Measurements from ENCODE around the gene HBEGF. TPM values are rescaled to one million over a fixed set of nuclear protein-coding genes. Genes with fewer than 3 reads are reported as not detected.

The HBEGF gene
- total RNA-seq, 1 donor from 2014 or later = 2.4 TPM

- H3K27me3 ChIP-seq = peaks cover 9% of the 10 kb centered on the region
- no peak overlapping the region for H3K4me2 ChIP-seq
- no peaks in the 10 kb centered on the region for H3K79me2 ChIP-seq (ENCODE audit: low read depth)
- Mint-ChIP-seq H3K4me1 (peaks cover 10% of the 10 kb centered on the region), H3K27ac (no peak overlapping the region), H3K4me3 (no peak overlapping the region), H3K36me3 (no peaks in the 10 kb centered on the region), H3K9me3 (no peaks in the 10 kb centered on the region), H3K27me3 (ENCODE audit: insufficient read depth, low read depth) (no peaks in the 10 kb centered on the region)
- H3K9me3 ChIP-seq (ENCODE audit: low read depth) = no peaks in the 10 kb centered on the region
- H3K27ac ChIP-seq = no peak overlapping the region
- H3K4me1 ChIP-seq = peaks cover 16% of the 10 kb centered on the region
- DNase-seq (ENCODE audit: low spot score) = no peak
- no peak overlapping the region for H3K9ac ChIP-seq
- peaks cover 11% of the 10 kb centered on the region for H3F3A ChIP-seq (ENCODE audit: low read depth)
- no peak overlapping the region for H3K4me3 ChIP-seq
- TF ChIP-seq, protein P1, sequence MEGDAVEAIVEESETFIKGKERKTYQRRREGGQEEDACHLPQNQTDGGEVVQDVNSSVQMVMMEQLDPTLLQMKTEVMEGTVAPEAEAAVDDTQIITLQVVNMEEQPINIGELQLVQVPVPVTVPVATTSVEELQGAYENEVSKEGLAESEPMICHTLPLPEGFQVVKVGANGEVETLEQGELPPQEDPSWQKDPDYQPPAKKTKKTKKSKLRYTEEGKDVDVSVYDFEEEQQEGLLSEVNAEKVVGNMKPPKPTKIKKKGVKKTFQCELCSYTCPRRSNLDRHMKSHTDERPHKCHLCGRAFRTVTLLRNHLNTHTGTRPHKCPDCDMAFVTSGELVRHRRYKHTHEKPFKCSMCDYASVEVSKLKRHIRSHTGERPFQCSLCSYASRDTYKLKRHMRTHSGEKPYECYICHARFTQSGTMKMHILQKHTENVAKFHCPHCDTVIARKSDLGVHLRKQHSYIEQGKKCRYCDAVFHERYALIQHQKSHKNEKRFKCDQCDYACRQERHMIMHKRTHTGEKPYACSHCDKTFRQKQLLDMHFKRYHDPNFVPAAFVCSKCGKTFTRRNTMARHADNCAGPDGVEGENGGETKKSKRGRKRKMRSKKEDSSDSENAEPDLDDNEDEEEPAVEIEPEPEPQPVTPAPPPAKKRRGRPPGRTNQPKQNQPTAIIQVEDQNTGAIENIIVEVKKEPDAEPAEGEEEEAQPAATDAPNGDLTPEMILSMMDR (IDR thresholded peaks at IDR 0.05) = no peak
- no peak for TF ChIP-seq EZH2phosphoT487 (IDR thresholded peaks at IDR 0.05)
- no peak for TF ChIP-seq EZH2 (IDR thresholded peaks at IDR 0.05)
- no peaks in the 10 kb centered on the region for H3K36me3 ChIP-seq
- H4K20me1 ChIP-seq (ENCODE audit: low read depth) = no peaks in the 10 kb centered on the region
- no peak overlapping the region for H2AFZ ChIP-seq (replicated peaks)
Observed at GRCh38 chr5:140362311-140362710, 15.9 kb upstream of the HBEGF start.

GRCh38 chr5:140361901-140362300, 15.5 kb upstream of the HBEGF start:
- Histone ChIP-seq H3K4me3 (no peak overlapping the region), H3K4me2 (no peak overlapping the region), H2AFZ (replicated peaks) (no peak overlapping the region), H3K36me3 (no peaks in the 10 kb centered on the region), H3K27me3 (peaks cover 9% of the 10 kb centered on the region), H4K20me1 (ENCODE audit: low read depth) (no peaks in the 10 kb centered on the region), H3K27ac (no peak overlapping the region), H3K9ac (no peak overlapping the region), H3F3A (ENCODE audit: low read depth) (peaks cover 11% of the 10 kb centered on the region), H3K79me2 (ENCODE audit: low read depth) (no peaks in the 10 kb centered on the region), H3K4me1 (peaks cover 16% of the 10 kb centered on the region), H3K9me3 (ENCODE audit: low read depth) (no peaks in the 10 kb centered on the region)
- no peak for TF ChIP-seq EZH2 (IDR thresholded peaks at IDR 0.05)
- no peak for TF ChIP-seq EZH2phosphoT487 (IDR thresholded peaks at IDR 0.05)
- TF ChIP-seq, protein P1 (IDR thresholded peaks at IDR 0.05) = no peak
- Mint-ChIP-seq H3K4me1 (peaks cover 10% of the 10 kb centered on the region), H3K9me3 (no peaks in the 10 kb centered on the region), H3K4me3 (no peak overlapping the region), H3K27me3 (ENCODE audit: insufficient read depth, low read depth) (peaks cover 1% of the 10 kb centered on the region), H3K36me3 (no peaks in the 10 kb centered on the region), H3K27ac (no peak overlapping the region)
- DNase-seq (ENCODE audit: low spot score) = no peak

DNA sequence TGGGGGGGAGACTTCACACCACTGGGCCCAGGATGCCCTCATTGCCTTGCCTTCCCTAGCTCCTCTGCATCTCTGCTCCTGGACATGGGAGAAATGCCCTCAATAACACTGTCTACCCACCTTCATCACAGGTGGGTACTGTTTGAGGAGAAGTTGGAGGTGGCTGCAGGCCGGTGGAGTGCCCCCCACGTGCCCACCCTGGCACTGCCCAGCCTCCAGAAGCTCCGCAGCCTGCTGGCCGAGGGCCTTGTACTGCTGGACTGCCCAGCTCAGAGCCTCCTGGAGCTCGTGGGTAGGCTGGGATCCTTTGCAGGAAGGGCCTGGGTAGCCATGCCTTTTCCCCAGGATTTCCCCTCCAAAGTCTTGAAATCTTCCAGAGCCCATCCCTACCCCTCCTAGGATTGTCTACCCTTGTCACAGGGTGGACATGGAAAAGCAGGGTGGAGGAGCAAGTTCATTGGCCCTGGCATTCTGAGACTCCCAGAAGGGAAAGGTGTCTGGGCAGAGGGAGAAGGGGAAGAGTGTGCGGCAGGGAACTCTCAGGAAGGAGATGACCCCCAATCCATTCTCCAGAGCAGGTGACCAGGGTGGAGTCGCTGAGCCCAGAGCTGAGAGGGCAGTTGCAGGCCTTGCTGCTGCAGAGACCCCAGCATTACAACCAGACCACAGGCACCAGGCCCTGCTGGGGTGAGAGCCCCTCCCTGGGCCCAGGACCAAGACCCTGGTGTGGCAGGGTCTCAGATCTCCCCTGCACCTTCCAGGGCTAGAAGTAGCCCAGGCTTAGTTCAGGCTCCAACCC, 14.5 kb upstream of the HBEGF start:
- Histone ChIP-seq H3K79me2 (ENCODE audit: low read depth) (no peaks in the 10 kb centered on the region), H3K27me3 (peaks cover 9% of the 10 kb centered on the region), H3K9ac (no peak overlapping the region), H4K20me1 (ENCODE audit: low read depth) (no peaks in the 10 kb centered on the region), H3K27ac (no peak overlapping the region), H3K9me3 (ENCODE audit: low read depth) (no peaks in the 10 kb centered on the region), H3K4me1 (peaks cover 16% of the 10 kb centered on the region), H3F3A (ENCODE audit: low read depth) (peaks cover 11% of the 10 kb centered on the region), H3K4me2 (no peak overlapping the region), H3K36me3 (no peaks in the 10 kb centered on the region), H3K4me3 (no peak overlapping the region), H2AFZ (replicated peaks) (no peak overlapping the region)
- Mint-ChIP-seq H3K36me3 (no peaks in the 10 kb centered on the region), H3K27me3 (ENCODE audit: insufficient read depth, low read depth) (peaks cover 2% of the 10 kb centered on the region), H3K4me1 (peaks cover 10% of the 10 kb centered on the region), H3K9me3 (no peaks in the 10 kb centered on the region), H3K4me3 (no peak overlapping the region), H3K27ac (no peak overlapping the region)
- no peak for DNase-seq (ENCODE audit: low spot score)
- TF ChIP-seq EZH2 (IDR thresholded peaks at IDR 0.05) (no peak), EZH2phosphoT487 (IDR thresholded peaks at IDR 0.05) (no peak)
- TF ChIP-seq, protein P1 (IDR thresholded peaks at IDR 0.05) = no peak
